Esophagus squamous epithelium (tissue), 4 donors: ENCODE measurements around the gene RBM47.

Experiments
- POLR2A ChIP-seq, 4 donors: fragments of 450-650 bp; IDR thresholded peaks; one replicate each; pipeline ENCODE4 v1.6.1; 2017; ENCODE audit warnings: antibody characterized with exemption in 4 of 4, mild to moderate bottlenecking in 4 of 4, moderate library complexity in 3 of 4
- TF ChIP-seq, protein P1 (sequence below), 6 experiments: fragments of 450-650 bp in 4 of 6; fragments of 200-600 bp in 2 of 6; sonication (generic) in 2 of 6; IDR thresholded peaks; one replicate each; pipeline ENCODE4 v1.5.1; 2016 to 2019; ENCODE audit warnings: antibody characterized with exemption in 6 of 6, mild to moderate bottlenecking in 4 of 6, moderate library complexity in 4 of 6

- no peak for TF ChIP-seq POLR2A (IDR thresholded peaks at IDR 0.05)
- TF ChIP-seq, protein P1, sequence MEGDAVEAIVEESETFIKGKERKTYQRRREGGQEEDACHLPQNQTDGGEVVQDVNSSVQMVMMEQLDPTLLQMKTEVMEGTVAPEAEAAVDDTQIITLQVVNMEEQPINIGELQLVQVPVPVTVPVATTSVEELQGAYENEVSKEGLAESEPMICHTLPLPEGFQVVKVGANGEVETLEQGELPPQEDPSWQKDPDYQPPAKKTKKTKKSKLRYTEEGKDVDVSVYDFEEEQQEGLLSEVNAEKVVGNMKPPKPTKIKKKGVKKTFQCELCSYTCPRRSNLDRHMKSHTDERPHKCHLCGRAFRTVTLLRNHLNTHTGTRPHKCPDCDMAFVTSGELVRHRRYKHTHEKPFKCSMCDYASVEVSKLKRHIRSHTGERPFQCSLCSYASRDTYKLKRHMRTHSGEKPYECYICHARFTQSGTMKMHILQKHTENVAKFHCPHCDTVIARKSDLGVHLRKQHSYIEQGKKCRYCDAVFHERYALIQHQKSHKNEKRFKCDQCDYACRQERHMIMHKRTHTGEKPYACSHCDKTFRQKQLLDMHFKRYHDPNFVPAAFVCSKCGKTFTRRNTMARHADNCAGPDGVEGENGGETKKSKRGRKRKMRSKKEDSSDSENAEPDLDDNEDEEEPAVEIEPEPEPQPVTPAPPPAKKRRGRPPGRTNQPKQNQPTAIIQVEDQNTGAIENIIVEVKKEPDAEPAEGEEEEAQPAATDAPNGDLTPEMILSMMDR (IDR thresholded peaks at IDR 0.05): no peak
These were observed 33.1 kb downstream of the RBM47 start for GRCh38 chr4:40596522-40596921.
